GM18951 (cell line): ENCODE measurements around the gene BBC3.

ENCODE experiments used
- POLR2A ChIP-seq: IDR thresholded peaks from 4 replicates; pipeline ENCODE4 v1.6.1; 2011; ENCODE audit warnings: mild to moderate bottlenecking; ENCODE audit not compliant: insufficient read length, insufficient read depth; ENCODE audit errors: extremely low read depth
- in situ Hi-C: fragments of 300-500 bp; cut with MboI; formaldehyde crosslinking; loops from one replicate; pipeline ENCODE4 v1.12.0; 2022; ENCODE audit warnings: low sequenced_read_pairs, mixed read lengths, inconsistent platforms; ENCODE audit not compliant: unreplicated experiment

The BBC3 gene

GRCh38 chr19:47232422-47233211 is 1.6 kb upstream of the BBC3 start:
- peak; percentile 33 for TF ChIP-seq POLR2A
- in situ Hi-C loops = no loop called here

- TF ChIP-seq POLR2A = peak; percentile 71
These were observed 436 bp upstream of the BBC3 start for GRCh38 chr19:47231215-47232054.

GRCh38 chr19:47230054-47230920 is 712 bp downstream of the BBC3 start:
- TF ChIP-seq POLR2A = no peak
- in situ Hi-C loops = no loop called here

More at GRCh38 chr19:47231215-47232054, 436 bp upstream of the BBC3 start:
- in situ Hi-C loops = no loop called here

GRCh38 chr19:47229676-47230053 is 1.3 kb downstream of the BBC3 start:
- no peak for TF ChIP-seq POLR2A
- in situ Hi-C loops = no loop called here

GRCh38 chr19:47228937-47229675 is 1.9 kb downstream of the BBC3 start:
- in situ Hi-C loops = no loop called here
- peak; percentile 17 for TF ChIP-seq POLR2A

GRCh38 chr19:47228168-47228936 is 2.6 kb downstream of the BBC3 start:
- TF ChIP-seq POLR2A = peak; percentile 36
- in situ Hi-C loops = no loop called here

GRCh38 chr19:47227352-47228167 is 3.4 kb downstream of the BBC3 start:
- TF ChIP-seq POLR2A = peak; percentile 59
- in situ Hi-C loops = no loop called here

- TF ChIP-seq POLR2A = peak; percentile 58
- in situ Hi-C loops = no loop called here
These were observed 4.3 kb downstream of the BBC3 start for GRCh38 chr19:47226426-47227351.

GRCh38 chr19:47225746-47226425 is 5.1 kb downstream of the BBC3 start:
- in situ Hi-C loops = no loop called here
- peak; percentile 100 for TF ChIP-seq POLR2A
